Trophoblast cell (in vitro differentiated cells and primary cell): ENCODE data around the gene SNX32.

ENCODE experiments used
- DNase-seq, 2 donors: peaks; one replicate each; pipeline ENCODE4 v3.0.0-alpha.2; 2016
- H2AFZ ChIP-seq: 2 replicates; pipeline ENCODE4 v1.6.1; 2013; ENCODE audit warnings: low read length, moderate library complexity, mild to moderate bottlenecking; ENCODE audit not compliant: insufficient read depth, poor library complexity
- H2AK5ac ChIP-seq: 2 replicates; pipeline ENCODE4 v1.6.1; 2013; ENCODE audit warnings: mild to moderate bottlenecking, low read length
- H2BK120ac ChIP-seq: 2 replicates; pipeline ENCODE4 v1.6.1; 2013; ENCODE audit warnings: low read length, mild to moderate bottlenecking, moderate library complexity; ENCODE audit not compliant: insufficient read depth, poor library complexity
- H2BK12ac ChIP-seq: 2 replicates; pipeline ENCODE4 v1.6.1; 2013; ENCODE audit warnings: mild to moderate bottlenecking, low read length, moderate library complexity
- H2BK5ac ChIP-seq: 2 replicates; pipeline ENCODE4 v1.6.1; 2013; ENCODE audit warnings: low read length, low read depth, moderate library complexity, mild to moderate bottlenecking; ENCODE audit not compliant: poor library complexity
- H3K14ac ChIP-seq: 2 replicates; pipeline ENCODE4 v1.6.1; 2013; ENCODE audit warnings: mild to moderate bottlenecking, low read length
- H3K18ac ChIP-seq: 2 replicates; pipeline ENCODE4 v1.6.1; 2013; ENCODE audit warnings: mild to moderate bottlenecking, low read length
- H3K23ac ChIP-seq: 2 replicates; pipeline ENCODE4 v1.6.1; 2013; ENCODE audit warnings: low read length
- H3K27ac ChIP-seq: 2 replicates; pipeline ENCODE4 v1.5.1; 2013; ENCODE audit warnings: low read depth, mild to moderate bottlenecking, inconsistent platforms, low read length, moderate library complexity
- H3K27me3 ChIP-seq: 2 replicates; pipeline ENCODE4 v1.6.1; 2013; ENCODE audit warnings: inconsistent platforms, mild to moderate bottlenecking, low read length, moderate library complexity; ENCODE audit not compliant: insufficient read depth
- H3K36me3 ChIP-seq, 2 experiments: 1 replicate in 1 of 2; 2 replicates in 1 of 2; pipeline ENCODE4 v1.6.1; 2013; ENCODE audit warnings: low read length in 2 of 2, mild to moderate bottlenecking in 2 of 2, moderate library complexity in 1 of 2; ENCODE audit not compliant: insufficient read depth in 2 of 2, control insufficient read depth in 1 of 2
- H3K4ac ChIP-seq: 2 replicates; pipeline ENCODE4 v1.6.1; 2013; ENCODE audit warnings: low read depth, mild to moderate bottlenecking, low read length, moderate library complexity
- H3K4me1 ChIP-seq, 2 experiments: 1 replicate in 1 of 2; 2 replicates in 1 of 2; pipeline ENCODE4 v1.6.1; 2013; ENCODE audit warnings: low read length in 2 of 2, mild to moderate bottlenecking in 2 of 2, moderate library complexity in 1 of 2; ENCODE audit not compliant: insufficient read depth in 2 of 2, control insufficient read depth in 1 of 2
- H3K4me2 ChIP-seq: 2 replicates; pipeline ENCODE4 v1.6.1; 2013; ENCODE audit warnings: inconsistent platforms, mild to moderate bottlenecking, low read length, moderate library complexity
- H3K4me3 ChIP-seq: 2 replicates; pipeline ENCODE4 v1.5.1; 2013; ENCODE audit warnings: mild to moderate bottlenecking, low read depth, low read length, inconsistent platforms
- H3K79me1 ChIP-seq: one replicate; pipeline ENCODE4 v1.6.1; 2013; ENCODE audit warnings: low read length
- H3K79me2 ChIP-seq: 2 replicates; pipeline ENCODE4 v1.6.1; 2013; ENCODE audit warnings: low read length, mild to moderate bottlenecking; ENCODE audit not compliant: control insufficient read depth, insufficient read depth, poor library complexity
- H3K9ac ChIP-seq: 2 replicates; pipeline ENCODE4 v1.6.1; 2013; ENCODE audit warnings: mild to moderate bottlenecking, low read length
- H3K9me3 ChIP-seq: 2 replicates; pipeline ENCODE4 v1.6.1; 2013; ENCODE audit warnings: low read depth, mild to moderate bottlenecking, control low read depth, inconsistent platforms, low read length; ENCODE audit not compliant: insufficient read depth
- H4K12ac ChIP-seq: 2 replicates; pipeline ENCODE4 v1.6.1; 2013; ENCODE audit warnings: low read depth, mild to moderate bottlenecking, low read length, moderate library complexity
- H4K8ac ChIP-seq: 2 replicates; pipeline ENCODE4 v1.6.1; 2013; ENCODE audit warnings: low read depth, mild to moderate bottlenecking, low read length, moderate library complexity
- H4K91ac ChIP-seq: one replicate; pipeline ENCODE4 v1.6.1; 2013; ENCODE audit warnings: low read depth, mild to moderate bottlenecking, low read length, moderate library complexity
- WGBS: extraction: QIAGEN DNeasy Blood & Tissue Kit; methylation state at CpG from one replicate; pipeline ENCODE4 v1.1.7; 2013; ENCODE audit warnings: missing lambda C conversion rate; ENCODE audit not compliant: insufficient read length, insufficient coverage; ENCODE audit errors: extremely low coverage; 5-methylcytosine and 5-hydroxymethylcytosine counted together

The SNX32 gene

DNA sequence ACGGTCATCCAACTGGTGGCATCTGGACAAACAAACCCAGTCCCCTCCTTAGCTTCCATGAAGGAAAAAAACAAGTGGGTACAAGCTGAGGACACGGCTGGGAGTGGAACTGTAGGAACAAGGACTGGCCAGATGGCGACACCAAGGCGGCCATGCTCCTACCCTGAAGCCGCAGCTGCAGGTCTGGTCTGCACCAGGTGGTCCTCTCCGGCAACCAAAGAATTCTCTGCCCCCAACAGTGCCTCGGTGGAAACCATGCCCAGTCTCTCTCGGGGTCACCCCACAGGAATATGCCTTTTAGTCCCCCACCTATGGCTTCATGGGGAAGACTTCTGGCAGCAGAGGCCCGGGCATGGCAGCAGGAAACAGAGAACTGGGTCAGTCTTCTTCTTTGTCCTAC, 24.3 kb upstream of the SNX32 start:
- H3K9ac ChIP-seq, result no peak overlapping the region
- H3K79me1 ChIP-seq, result peaks cover 12% of the 10 kb centered on the region
- peaks cover 2 to 8% of the 10 kb centered on the region in 2 experiments for H3K4me1 ChIP-seq
- H2BK5ac ChIP-seq, result no peak overlapping the region
- H4K91ac ChIP-seq, result peak overlapping the region; percentile 8
- no peak overlapping the region for H4K12ac ChIP-seq
- no CpG with 5 or more reads among the region's 9 CpGs for WGBS
- H3K4me2 ChIP-seq, result no peak overlapping the region
- H2BK120ac ChIP-seq, result no peak overlapping the region
- no peaks in the 10 kb centered on the region for H3K27me3 ChIP-seq
- peak overlapping the region; percentile 13 for H2BK12ac ChIP-seq
- H3K36me3 ChIP-seq, result no peaks in the 10 kb centered on the region
- H2AFZ ChIP-seq, result no peak overlapping the region
- no peak for DNase-seq
- H3K4me3 ChIP-seq, result peak overlapping the region; percentile 1
- H3K9me3 ChIP-seq, result peaks cover 4% of the 10 kb centered on the region
- H3K18ac ChIP-seq, result no peak overlapping the region
- H3K23ac ChIP-seq, result no peak overlapping the region
- H3K79me2 ChIP-seq, result no peaks in the 10 kb centered on the region
- H3K14ac ChIP-seq, result no peak overlapping the region
- H2AK5ac ChIP-seq, result peak overlapping the region; percentile 7
- H3K4ac ChIP-seq, result no peak overlapping the region
- H3K27ac ChIP-seq, result no peak overlapping the region
- H4K8ac ChIP-seq, result no peak overlapping the region

DNA sequence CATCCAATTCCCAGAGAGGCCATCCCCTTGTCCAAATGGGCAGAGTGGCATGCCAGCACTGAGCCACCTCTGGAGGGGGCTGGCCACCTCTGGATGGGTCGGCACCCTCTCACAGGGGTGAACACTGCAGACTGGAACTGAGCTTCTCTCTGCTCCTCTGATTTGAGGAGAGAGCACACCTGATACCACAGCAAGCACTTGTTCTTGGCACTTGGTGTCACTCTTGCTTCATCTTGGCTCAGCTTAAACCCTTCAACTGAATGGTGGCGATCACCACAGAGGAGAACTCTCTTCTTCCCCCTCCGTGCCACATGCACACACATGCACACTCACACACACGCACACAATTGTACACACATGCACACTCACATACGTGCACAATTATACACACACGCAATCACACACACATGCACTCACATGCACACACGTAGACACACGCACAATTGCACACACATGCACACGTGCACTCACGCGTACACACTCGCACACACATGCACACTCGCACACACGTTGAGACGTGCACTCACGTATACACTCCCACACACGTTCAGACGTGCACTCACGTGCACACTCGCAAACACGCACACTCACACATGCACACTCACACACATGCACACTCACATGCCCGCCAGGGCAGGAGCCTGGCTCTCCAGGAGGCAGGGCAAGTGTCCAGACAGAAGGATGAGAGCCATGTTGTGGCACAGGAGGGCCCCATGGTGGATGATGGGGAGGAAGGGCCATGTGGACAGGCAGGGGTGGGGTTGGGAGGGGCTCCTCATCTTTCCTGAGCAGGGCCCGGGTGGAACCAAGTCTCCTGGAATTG, 23.5 kb upstream of the SNX32 start:
- Histone ChIP-seq H3K14ac (no peak overlapping the region), H3K36me3 (no peaks in the 10 kb centered on the region), H2BK5ac (no peak overlapping the region), H2BK12ac (no peak overlapping the region), H3K9ac (no peak overlapping the region), H2BK120ac (no peak overlapping the region), H3K79me2 (no peaks in the 10 kb centered on the region), H4K91ac (no peak overlapping the region), H4K8ac (no peak overlapping the region), H3K23ac (no peak overlapping the region), H3K4ac (no peak overlapping the region), H3K27ac (no peak overlapping the region), H2AK5ac (no peak overlapping the region), H3K18ac (no peak overlapping the region), H3K9me3 (peaks cover 4% of the 10 kb centered on the region), H4K12ac (no peak overlapping the region), H3K4me2 (no peak overlapping the region), H3K79me1 (peaks cover 14% of the 10 kb centered on the region), H2AFZ (no peak overlapping the region), H3K4me3 (peak overlapping the region; percentile 46), H3K27me3 (no peaks in the 10 kb centered on the region), H3K4me1 (peaks cover 2 to 9% of the 10 kb centered on the region in 2 experiments)
- peak in 1 of 2 donors; percentile 10 for DNase-seq
- no CpG with 5 or more reads among the region's 23 CpGs for WGBS

DNA sequence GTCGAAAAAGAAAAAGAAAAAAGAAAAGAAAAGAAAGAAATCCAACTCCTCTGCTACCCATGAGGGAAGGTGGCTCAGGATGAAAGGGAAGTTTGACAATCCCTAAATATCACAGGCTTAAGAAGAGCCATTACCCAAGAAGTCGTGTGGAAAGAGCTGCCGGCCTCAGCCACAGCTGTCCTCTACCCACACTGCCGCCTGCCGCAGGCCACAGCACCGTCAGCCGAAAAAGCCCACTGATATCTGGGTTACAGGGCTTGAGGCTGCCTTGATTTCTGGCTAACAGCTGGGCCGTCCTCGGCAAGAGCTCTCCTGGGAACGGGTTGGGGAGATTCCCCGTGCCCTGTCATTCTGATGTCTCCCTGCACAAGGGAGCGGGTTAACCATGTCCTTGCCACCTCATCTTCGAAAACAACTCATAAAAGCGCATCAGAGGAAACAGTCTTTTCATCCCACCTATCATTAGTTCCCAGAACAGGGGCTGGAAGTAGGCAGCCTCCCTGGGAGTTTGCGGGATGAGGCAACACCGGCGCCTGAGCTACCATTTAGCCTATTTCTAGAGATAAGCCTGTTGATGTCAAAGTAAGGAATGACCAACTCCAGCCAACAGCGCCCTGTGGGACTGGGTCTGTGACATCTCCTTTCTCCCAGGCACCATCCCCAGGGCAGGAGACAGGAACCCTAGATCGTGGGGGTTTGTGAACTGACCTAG, 21.8 kb upstream of the SNX32 start:
- Histone ChIP-seq H3K27me3 (no peaks in the 10 kb centered on the region), H3K4me2 (no peak overlapping the region), H3K27ac (peak overlapping the region; percentile 79), H4K91ac (peak overlapping the region; percentile 86), H2AFZ (peak overlapping the region; percentile 39), H3K18ac (peak overlapping the region; percentile 16), H4K12ac (no peak overlapping the region), H3K79me1 (peaks cover 16% of the 10 kb centered on the region), H4K8ac (peak overlapping the region; percentile 14), H2AK5ac (peak overlapping the region; percentile 18), H3K14ac (peak overlapping the region; percentile 79), H3K79me2 (no peaks in the 10 kb centered on the region), H2BK12ac (no peak overlapping the region), H3K4ac (peak overlapping the region; percentile 4), H3K4me3 (no peak overlapping the region), H3K23ac (no peak overlapping the region), H2BK120ac (peak overlapping the region; percentile 89), H3K36me3 (no peaks in the 10 kb centered on the region), H2BK5ac (peak overlapping the region; percentile 63), H3K4me1 (peaks cover 2 to 9% of the 10 kb centered on the region in 2 experiments), H3K9me3 (peaks cover 4% of the 10 kb centered on the region), H3K9ac (no peak overlapping the region)
- peak; percentile 84 to 89 for DNase-seq
- WGBS, result no CpG with 5 or more reads among the region's 19 CpGs

DNA sequence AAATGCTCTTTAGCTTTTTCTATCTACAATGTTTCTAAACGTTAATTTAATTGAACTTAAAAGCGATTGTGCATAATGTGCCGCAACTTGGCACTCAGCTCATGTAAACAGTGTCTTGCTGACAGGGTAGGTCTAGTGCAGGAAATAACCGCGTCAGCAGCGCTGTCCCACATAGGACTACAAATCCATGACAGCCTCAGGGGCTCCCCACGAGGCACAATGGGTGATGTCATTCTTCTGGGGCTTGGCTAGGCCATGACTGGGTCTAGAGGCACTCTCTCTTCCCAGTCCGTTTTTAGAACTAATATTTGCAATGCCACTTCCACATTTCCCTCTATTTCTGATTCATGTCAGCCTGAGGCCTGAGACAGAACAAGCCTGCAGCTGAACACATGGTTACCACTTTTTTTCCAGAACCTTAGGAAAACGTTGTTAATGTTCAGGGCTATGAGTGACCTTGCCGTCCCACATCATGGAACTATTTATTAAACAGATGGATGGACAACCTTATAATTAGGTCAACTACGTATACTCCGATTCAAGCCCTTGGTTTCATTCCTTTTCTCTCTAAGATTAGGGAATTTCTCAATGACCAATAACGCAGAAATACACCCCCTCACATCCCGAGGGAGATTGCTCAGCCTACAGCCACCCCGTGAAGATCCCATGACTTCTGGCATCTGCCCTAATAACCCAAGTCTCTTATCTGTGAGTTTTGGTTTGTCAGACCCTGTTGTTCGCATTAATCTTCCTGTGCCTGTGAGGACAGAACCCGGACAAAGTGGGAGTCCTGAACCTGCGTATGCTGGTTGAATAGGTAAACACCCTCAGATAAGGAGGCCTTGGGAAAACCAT, 19.4 kb upstream of the SNX32 start:
- Histone ChIP-seq H3K4ac (no peak overlapping the region), H3K4me2 (no peak overlapping the region), H3K36me3 (no peaks in the 10 kb centered on the region), H4K8ac (no peak overlapping the region), H2BK5ac (peak overlapping the region; percentile 98), H3K23ac (no peak overlapping the region), H3K79me1 (peaks cover 17% of the 10 kb centered on the region), H2BK12ac (no peak overlapping the region), H3K9me3 (peaks cover 4% of the 10 kb centered on the region), H2AK5ac (no peak overlapping the region), H3K27ac (peak overlapping the region; percentile 80), H4K91ac (no peak overlapping the region), H3K4me1 (peaks cover 2 to 9% of the 10 kb centered on the region in 2 experiments), H3K14ac (no peak overlapping the region), H3K27me3 (no peaks in the 10 kb centered on the region), H3K18ac (no peak overlapping the region), H3K4me3 (no peak overlapping the region), H3K9ac (no peak overlapping the region), H2BK120ac (no peak overlapping the region), H2AFZ (no peak overlapping the region), H3K79me2 (no peaks in the 10 kb centered on the region), H4K12ac (no peak overlapping the region)
- no CpG with 5 or more reads among the region's 18 CpGs for whole genome bisulfite sequencing
- DNase-seq, result peak; percentile 74 to 89
